Dermis blood vessel endothelial cell (primary cell): ENCODE measurements around the gene TTLL10. TPM values are rescaled to one million over a fixed set of nuclear protein-coding genes. Genes with fewer than 3 reads are reported as not detected.

Source experiments
- DNase-seq: peaks from one replicate; pipeline ENCODE4 v3.0.0; 2010
- total RNA-seq: library from RNA; depleted of rRNA; stranded (reverse); fragments of >200 nt; gene quantifications from 2 replicates; pipeline ENCODE4 v1.2.3, GENCODE V29; 2014

TTLL10 gene
- total RNA-seq, 1 donor from 2014 or later: not detected

GRCh38 chr1:1237874-1238701 is 64.4 kb downstream of the TTLL10 start:
- no peak for DNase-seq

GRCh38 chr1:1238702-1239178 is 65.1 kb downstream of the TTLL10 start:
- DNase-seq: no peak

- DNase-seq: no peak
Measured at GRCh38 chr1:1239227-1239613, 65.5 kb downstream of the TTLL10 start.

GRCh38 chr1:1239614-1240347 is 66.1 kb downstream of the TTLL10 start:
- DNase-seq: no peak

- no peak for DNase-seq
Measured at GRCh38 chr1:1240348-1240732, 66.7 kb downstream of the TTLL10 start.

GRCh38 chr1:1240822-1241587 is 67.3 kb downstream of the TTLL10 start:
- DNase-seq: no peak

- no peak for DNase-seq
Measured at GRCh38 chr1:1241588-1242219, 68.0 kb downstream of the TTLL10 start.

GRCh38 chr1:1242461-1243265 is 69.0 kb downstream of the TTLL10 start:
- DNase-seq: no peak

- no peak for DNase-seq
Measured at GRCh38 chr1:1243266-1243660, 69.6 kb downstream of the TTLL10 start.

GRCh38 chr1:1243807-1244191 is 70.1 kb downstream of the TTLL10 start:
- DNase-seq: no peak

GRCh38 chr1:1244192-1244811 is 70.6 kb downstream of the TTLL10 start:
- DNase-seq: no peak

GRCh38 chr1:1245178-1245816 is 71.6 kb downstream of the TTLL10 start:
- DNase-seq: no peak

GRCh38 chr1:1245817-1246576 is 72.3 kb downstream of the TTLL10 start:
- DNase-seq: no peak

GRCh38 chr1:1246577-1247340 is 73.1 kb downstream of the TTLL10 start, which contains the start of gene C1QTNF12:
C1QTNF12 (minus strand) TSS chr1:1246722; CDS start chr1:1246690, 32 bp downstream.
- no peak for DNase-seq

- DNase-seq: no peak
Measured at GRCh38 chr1:1247341-1247913, 73.7 kb downstream of the TTLL10 start.
